HEK293T (cell line): Measurements from ENCODE around the gene UBE2L6.

Source experiments
- ELF4 ChIP-seq: fragments of 450-650 bp; IDR thresholded peaks from 2 replicates; pipeline ENCODE4 v1.6.1; 2017; ENCODE audit warnings: antibody characterized with exemption
- FOXA1 ChIP-seq: fragments of 450-650 bp; IDR thresholded peaks from 2 replicates; pipeline ENCODE4 v1.6.1; 2016; ENCODE audit warnings: mild to moderate bottlenecking
- L3MBTL2 ChIP-seq: fragments of 450-650 bp; conservative IDR thresholded peaks from 2 replicates; pipeline ENCODE4 v1.6.1; 2016; ENCODE audit warnings: mild to moderate bottlenecking
- TARDBP ChIP-seq: fragments of 450-650 bp; IDR thresholded peaks from 2 replicates; pipeline ENCODE4 v1.6.1; 2016
- ZNF384 ChIP-seq: fragments of 450-650 bp; IDR thresholded peaks from 2 replicates; pipeline ENCODE4 v1.6.1; 2016

DNA sequence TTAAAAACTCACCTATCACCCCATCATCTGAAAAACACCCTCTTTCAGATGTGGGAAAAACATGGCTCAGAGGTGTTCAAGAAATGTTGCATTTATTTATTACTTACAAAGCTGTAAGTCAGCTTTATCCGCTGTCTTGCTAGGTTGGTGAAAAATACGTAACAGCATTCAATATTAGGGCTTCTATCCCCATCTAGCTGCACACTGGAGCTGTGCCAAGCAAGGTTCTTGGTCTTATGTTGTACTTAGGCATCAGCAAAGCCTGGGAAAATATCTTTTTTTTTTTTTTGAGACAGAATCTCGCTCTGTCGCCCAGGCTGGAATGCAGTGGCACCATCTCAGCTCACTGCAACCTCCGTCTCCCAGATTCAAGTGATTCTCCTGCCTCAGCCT lies 37.6 kb upstream of the UBE2L6 start:
- TF ChIP-seq TARDBP: no peak
- no peak for TF ChIP-seq ZNF384
- TF ChIP-seq FOXA1: no peak
- no peak for TF ChIP-seq L3MBTL2
- TF ChIP-seq ELF4: no peak
